Common myeloid progenitor, CD34-positive (primary cell): Measurements from ENCODE around the gene KCNQ5.

Experiments
- CTCF ChIA-PET: fragments of 350-600 bp; sonication (Branson Sonifier 250); formaldehyde crosslinking; loops from one replicate; lab custom pipeline; 2021; ENCODE audit warnings: antibody characterized with exemption; lab: Charles Lee
- POLR2A ChIA-PET: fragments of 350-600 bp; sonication (Branson Sonifier 250); formaldehyde crosslinking; loops from one replicate; lab custom pipeline; 2021; ENCODE audit warnings: antibody characterized with exemption; lab: Charles Lee
- DNase-seq, 3 donors: peaks; one replicate each; pipeline versions ENCODE4 v3.0.0 to v3.0.0-alpha.2; 2013
- H3K27ac ChIP-seq, 2 experiments: 1 replicate in 1 of 2; 2 replicates in 1 of 2; pipeline ENCODE4 v1.7.0; 2013; ENCODE audit warnings: inconsistent platforms in 2 of 2, low read length in 2 of 2, mild to moderate bottlenecking in 2 of 2, low read depth in 1 of 2, moderate library complexity in 1 of 2; ENCODE audit not compliant: severe bottlenecking in 2 of 2, insufficient read depth in 1 of 2, poor library complexity in 1 of 2
- H3K27me3 ChIP-seq, 5 experiments: replicated peaks in 2 of 5; 1 replicate in 3 of 5; 2 replicates in 2 of 5; pipeline versions ENCODE4 v1.6.1 to v1.7.0; 2013; ENCODE audit warnings: low read length in 4 of 5, mild to moderate bottlenecking in 2 of 5, moderate library complexity in 2 of 5, inconsistent platforms in 1 of 5; ENCODE audit not compliant: insufficient read depth in 5 of 5, control insufficient read depth in 4 of 5
- H3K36me3 ChIP-seq, 4 experiments: 1 replicate in 2 of 4; 2 replicates in 2 of 4; pipeline versions ENCODE4 v1.6.1 to v1.7.0; 2013; ENCODE audit warnings: low read length in 3 of 4, control low read depth in 1 of 4, mild to moderate bottlenecking in 1 of 4; ENCODE audit not compliant: control insufficient read depth in 4 of 4, insufficient read depth in 4 of 4
- H3K4me1 ChIP-seq, 4 experiments: 1 replicate in 3 of 4; 2 replicates in 1 of 4; pipeline versions ENCODE4 v1.6.1 to v1.7.1; 2013; ENCODE audit warnings: low read length in 3 of 4, mild to moderate bottlenecking in 3 of 4, control low read depth in 1 of 4, inconsistent platforms in 1 of 4, moderate library complexity in 1 of 4; ENCODE audit not compliant: control insufficient read depth in 4 of 4, insufficient read depth in 4 of 4; ENCODE audit errors: control extremely low read depth in 1 of 4
- H3K4me3 ChIP-seq, 7 experiments: 1 replicate in 4 of 7; 2 replicates in 3 of 7; pipeline versions ENCODE4 v1.5.1 to v1.7.0; 2013; ENCODE audit warnings: mild to moderate bottlenecking in 7 of 7, low read length in 6 of 7, moderate library complexity in 6 of 7, inconsistent platforms in 2 of 7, low read depth in 2 of 7, control low read depth in 1 of 7; ENCODE audit not compliant: insufficient read depth in 4 of 7, control insufficient read depth in 1 of 7; ENCODE audit errors: extremely low read depth in 1 of 7
- H3K9me3 ChIP-seq, 5 experiments: 1 replicate in 4 of 5; 2 replicates in 1 of 5; pipeline versions ENCODE4 v1.6.1 to v1.7.1; 2013; ENCODE audit warnings: low read length in 4 of 5, mild to moderate bottlenecking in 2 of 5, inconsistent platforms in 1 of 5, low read depth in 1 of 5, moderate library complexity in 1 of 5; ENCODE audit not compliant: control insufficient read depth in 4 of 5, insufficient read depth in 2 of 5; ENCODE audit errors: control extremely low read depth in 1 of 5
- WGBS: methylation state at CpG from one replicate; pipeline ENCODE4 v1.1.5; 2013; ENCODE audit not compliant: insufficient coverage; 5-methylcytosine and 5-hydroxymethylcytosine counted together

KCNQ5 gene

DNA sequence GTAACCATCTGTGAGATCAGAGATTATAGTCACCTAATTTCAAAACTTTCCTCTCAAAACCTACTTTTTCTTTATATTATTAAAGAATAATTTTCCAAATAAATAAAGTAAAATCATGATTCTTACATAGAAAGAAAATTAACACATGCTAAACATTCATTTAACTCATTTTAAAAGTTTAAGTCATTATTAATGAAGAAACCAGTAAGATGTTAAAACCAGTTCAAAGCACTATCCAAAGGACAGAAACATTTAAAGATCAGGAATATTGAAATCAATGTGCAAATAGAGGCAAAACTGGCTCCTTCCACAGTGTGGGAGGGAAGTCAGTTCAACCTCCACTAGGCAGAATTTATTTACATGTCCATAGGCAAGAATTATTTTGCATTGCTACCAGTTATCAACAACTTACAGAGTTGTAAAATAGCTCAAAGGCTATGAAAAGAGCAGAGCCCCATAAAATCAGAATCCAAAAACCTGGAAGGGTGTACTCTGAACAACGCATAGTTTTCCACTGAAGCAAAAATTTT lies 456.5 kb downstream of the KCNQ5 start:
- ChIA-PET POLR2A (no interaction called here), CTCF (interaction anchor here (0.8 kb wide), 1 partner anchor 16 kb away, joined by 3 read pairs; no protein-coding TSS in a partner anchor)
- WGBS, result 100% methylated on average over 1 of the region's 1 CpG
- H3K9me3 ChIP-seq, result no peaks in the 10 kb centered on the region
- no peak for DNase-seq
- H3K4me1 ChIP-seq, result no peaks in the 10 kb centered on the region
- peaks cover 0 to 9% (median 2%) of the 10 kb centered on the region in 4 experiments for H3K36me3 ChIP-seq
- no peaks in the 10 kb centered on the region for H3K27me3 ChIP-seq
- no peak overlapping the region for H3K4me3 ChIP-seq
- H3K27ac ChIP-seq, result no peak overlapping the region

DNA sequence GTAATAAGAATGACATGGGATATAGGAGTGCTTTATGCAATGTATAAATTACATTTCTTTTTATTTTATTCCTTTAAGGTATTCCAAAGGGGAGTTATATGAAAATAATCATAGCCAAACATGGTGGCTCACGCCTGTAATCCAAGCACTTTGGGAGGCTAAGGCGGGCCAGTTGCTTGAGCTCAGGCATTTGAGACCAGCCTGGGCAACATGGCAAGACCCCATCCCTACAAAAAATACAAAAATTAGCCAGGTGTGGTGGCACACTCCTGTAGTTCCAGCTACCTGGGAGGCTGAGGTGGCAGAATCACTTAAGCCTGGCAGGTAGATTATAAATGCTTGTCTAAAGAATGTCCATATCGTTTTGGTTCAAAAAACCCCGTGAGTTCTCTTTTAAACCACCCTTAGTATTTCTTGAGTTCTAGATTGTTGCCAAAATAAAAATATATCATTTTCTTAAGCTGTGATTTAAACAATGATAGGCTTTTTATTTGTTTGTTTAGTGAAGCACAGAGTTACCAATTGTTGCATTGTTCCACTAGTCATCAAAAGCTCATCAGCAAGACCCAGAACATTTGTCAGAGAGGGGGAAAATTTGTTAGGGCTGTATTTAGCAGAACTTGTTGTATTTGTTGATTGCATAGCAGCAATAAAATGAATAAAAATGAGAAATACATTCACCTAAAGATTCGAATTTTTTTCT lies 457.2 kb downstream of the KCNQ5 start:
- POLR2A ChIA-PET, result no interaction called here
- no CpG with 5 or more reads among the region's 5 CpGs for WGBS
- peaks cover 0 to 12% (median 3%) of the 10 kb centered on the region in 4 experiments for H3K36me3 ChIP-seq
- CTCF ChIA-PET, result no interaction called here
- no peaks in the 10 kb centered on the region for H3K4me1 ChIP-seq
- DNase-seq, result no peak
- no peaks in the 10 kb centered on the region for H3K27me3 ChIP-seq
- H3K27ac ChIP-seq, result no peak overlapping the region
- H3K9me3 ChIP-seq, result no peaks in the 10 kb centered on the region
- H3K4me3 ChIP-seq, result no peak overlapping the region

DNA sequence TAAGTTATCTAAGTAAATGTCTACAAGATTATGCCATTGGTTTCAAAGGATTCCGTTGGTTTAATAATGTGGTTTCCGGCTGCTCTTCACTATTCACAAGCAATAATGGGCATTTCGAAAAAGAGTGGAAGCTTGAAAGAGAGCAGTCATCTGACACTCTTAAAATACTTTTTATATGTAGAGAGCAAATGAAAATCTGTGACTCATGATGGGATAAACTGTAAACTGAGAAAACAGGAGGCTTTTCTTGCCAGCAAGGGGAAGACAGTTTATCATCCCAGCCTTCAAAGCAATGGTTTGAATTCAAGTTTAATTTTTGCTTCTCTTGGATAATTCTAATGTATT lies 457.7 kb downstream of the KCNQ5 start:
- POLR2A ChIA-PET, result no interaction called here
- Histone ChIP-seq H3K4me3 (no peak overlapping the region), H3K27ac (no peak overlapping the region), H3K27me3 (no peaks in the 10 kb centered on the region), H3K36me3 (peaks cover 0 to 12% (median 4%) of the 10 kb centered on the region in 4 experiments), H3K9me3 (no peaks in the 10 kb centered on the region), H3K4me1 (no peaks in the 10 kb centered on the region)
- WGBS, result no CpG with 5 or more reads among the region's 3 CpGs
- DNase-seq, result no peak
- CTCF ChIA-PET, result no interaction called here

DNA sequence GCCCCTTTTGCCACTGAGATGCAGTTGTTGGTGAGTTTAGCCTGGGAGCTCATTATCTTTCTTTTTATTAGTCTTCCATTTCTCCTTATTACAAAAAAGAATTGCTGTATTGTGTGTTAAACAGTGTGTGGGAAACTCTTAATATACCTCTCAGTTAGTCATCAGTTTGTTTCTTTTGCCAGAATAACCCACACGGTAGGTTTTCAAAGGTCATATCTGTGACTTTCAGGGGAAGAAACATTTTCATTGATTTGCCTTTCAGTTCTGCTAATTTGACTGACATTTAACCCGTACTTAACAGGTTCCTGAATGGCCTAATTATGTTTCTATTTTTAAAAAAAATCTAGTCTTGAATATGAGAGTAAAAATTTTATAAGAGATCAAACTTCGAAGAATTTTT lies 458.1 kb downstream of the KCNQ5 start:
- no peaks in the 10 kb centered on the region for H3K27me3 ChIP-seq
- H3K27ac ChIP-seq, result no peak overlapping the region
- no peak overlapping the region for H3K4me3 ChIP-seq
- 100% methylated on average over 1 of the region's 3 CpGs for WGBS
- no peaks in the 10 kb centered on the region for H3K4me1 ChIP-seq
- no peak for DNase-seq
- ChIA-PET CTCF (no interaction called here), POLR2A (no interaction called here)
- peaks cover 0 to 12% (median 4%) of the 10 kb centered on the region in 4 experiments for H3K36me3 ChIP-seq
- no peaks in the 10 kb centered on the region for H3K9me3 ChIP-seq

DNA sequence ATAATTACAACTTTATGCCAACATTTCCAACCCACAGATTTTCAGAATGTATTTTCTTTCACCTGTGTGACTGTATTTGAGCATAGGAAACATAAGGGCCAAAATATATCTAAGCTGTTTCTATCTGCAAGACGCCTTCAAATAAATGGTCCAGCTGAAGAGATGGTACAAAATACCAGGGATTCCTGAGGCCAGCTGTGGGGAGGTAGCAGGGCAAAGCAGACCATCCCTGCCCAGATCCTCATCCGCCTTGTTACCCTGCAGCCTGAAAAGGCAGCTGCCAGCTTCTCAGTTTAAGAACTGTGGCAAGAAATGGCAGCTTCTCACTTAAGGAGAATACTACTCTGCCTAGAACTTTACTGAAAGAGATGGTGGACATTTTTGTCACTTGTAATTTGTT lies 460.1 kb downstream of the KCNQ5 start:
- no peak for DNase-seq
- no peaks in the 10 kb centered on the region for H3K4me1 ChIP-seq
- no peak overlapping the region for H3K27ac ChIP-seq
- CTCF ChIA-PET, result no interaction called here
- WGBS, result 100% methylated on average over 2 of the region's 2 CpGs
- POLR2A ChIA-PET, result no interaction called here
- H3K27me3 ChIP-seq, result no peaks in the 10 kb centered on the region
- H3K36me3 ChIP-seq, result peaks cover 0 to 15% (median 4%) of the 10 kb centered on the region in 4 experiments
- no peaks in the 10 kb centered on the region for H3K9me3 ChIP-seq
- no peak overlapping the region for H3K4me3 ChIP-seq

DNA sequence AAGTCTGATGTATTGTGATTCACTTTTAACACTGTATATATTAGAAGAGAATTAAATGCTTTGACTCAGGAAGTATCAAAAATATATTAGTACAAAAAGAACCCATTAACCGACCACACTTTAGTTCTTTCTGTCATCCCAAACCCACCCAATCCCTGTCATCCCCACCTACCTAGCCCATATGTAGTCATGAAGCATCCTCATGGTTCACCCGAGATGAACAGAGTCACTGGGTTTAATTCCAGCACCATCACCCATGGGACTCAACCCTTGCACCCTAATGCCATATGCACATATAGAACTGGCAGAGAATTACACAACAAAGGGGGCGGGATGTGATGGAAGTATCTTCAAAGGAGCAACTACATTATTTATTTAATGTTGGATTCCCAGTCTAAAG lies 462.0 kb downstream of the KCNQ5 start:
- Histone ChIP-seq H3K4me3 (no peak overlapping the region), H3K9me3 (no peaks in the 10 kb centered on the region), H3K36me3 (peaks cover 0 to 10% (median 2%) of the 10 kb centered on the region in 4 experiments), H3K27ac (no peak overlapping the region), H3K4me1 (no peaks in the 10 kb centered on the region), H3K27me3 (no peaks in the 10 kb centered on the region)
- CTCF ChIA-PET, result no interaction called here
- no peak for DNase-seq
- POLR2A ChIA-PET, result no interaction called here
- WGBS, result 100% methylated on average over 1 of the region's 3 CpGs

DNA sequence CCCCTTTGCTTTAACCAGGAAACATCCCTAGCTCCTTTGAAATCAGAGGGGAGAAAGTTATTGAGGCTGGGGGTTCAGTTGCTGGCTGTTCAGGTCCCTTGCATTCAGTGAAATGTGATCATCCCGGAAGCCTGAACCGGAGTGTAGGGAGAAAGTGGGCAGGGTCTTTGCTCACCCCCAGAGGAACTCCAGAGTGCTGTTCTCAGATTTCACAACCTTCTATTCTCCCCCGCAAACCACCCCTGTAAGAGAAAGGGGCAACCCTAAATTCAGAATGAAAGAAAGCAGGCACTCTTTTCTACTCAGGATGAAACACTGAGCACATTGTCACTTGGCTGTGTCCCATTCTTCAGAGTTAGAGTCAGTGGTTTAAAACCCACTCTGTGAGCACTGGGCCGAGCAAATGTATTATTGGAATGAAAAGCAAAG lies 463.6 kb downstream of the KCNQ5 start:
- peaks cover 0 to 7% (median 2%) of the 10 kb centered on the region in 4 experiments for H3K36me3 ChIP-seq
- DNase-seq, result no peak
- 93% methylated on average over 4 of the region's 4 CpGs for WGBS
- no peak overlapping the region for H3K27ac ChIP-seq
- no peaks in the 10 kb centered on the region for H3K4me1 ChIP-seq
- no peaks in the 10 kb centered on the region for H3K27me3 ChIP-seq
- POLR2A ChIA-PET, result no interaction called here
- H3K4me3 ChIP-seq, result no peak overlapping the region
- H3K9me3 ChIP-seq, result peaks cover 0 to 3% (median 0%) of the 10 kb centered on the region in 5 experiments
- CTCF ChIA-PET, result no interaction called here
